ENCODE results near the gene GPC1. TPM values are rescaled to one million over a fixed set of nuclear protein-coding genes. Genes with fewer than 3 reads are reported as not detected.
"Not testable (repeated sequence)": the region's sequence is repeated elsewhere in the genome, so short reads cannot be mapped to it uniquely, and the experiment has no call there.

GPC1 gene
- total RNA-seq, 3 donors from 2014 or later, result 12.4 to 29.2 (median 15.4) TPM

DNA sequence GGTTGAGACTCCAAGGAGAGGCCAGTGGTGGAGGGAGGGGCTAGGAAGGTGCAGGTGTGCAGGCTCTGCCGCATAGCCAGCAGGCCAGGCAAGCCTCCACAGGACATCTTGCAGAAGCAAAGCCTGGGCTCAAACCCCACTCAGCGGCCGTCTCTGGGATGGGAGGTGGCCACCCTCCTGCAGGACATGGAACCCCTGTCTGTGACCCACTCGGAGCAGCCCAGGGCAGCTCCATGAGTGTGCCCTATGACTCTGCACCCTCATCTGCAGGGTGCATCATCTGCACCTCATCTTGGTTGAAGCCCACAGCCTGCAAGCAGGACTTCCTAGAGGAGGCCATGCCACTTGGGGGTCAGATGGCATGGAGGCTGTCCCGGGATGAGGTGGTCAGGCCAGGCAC, 46.3 kb downstream of the GPC1 start:
- no peak for ATAC-seq
- Histone ChIP-seq H3K4me3 (no peak overlapping the region), H3K36me3 (ENCODE audit: low read depth) (no peaks in the 10 kb centered on the region), H3K4me1 (ENCODE audit: low read depth) (no peaks in the 10 kb centered on the region), H3K9me3 (peaks cover 6% of the 10 kb centered on the region)
- TF ChIP-seq, protein P1, sequence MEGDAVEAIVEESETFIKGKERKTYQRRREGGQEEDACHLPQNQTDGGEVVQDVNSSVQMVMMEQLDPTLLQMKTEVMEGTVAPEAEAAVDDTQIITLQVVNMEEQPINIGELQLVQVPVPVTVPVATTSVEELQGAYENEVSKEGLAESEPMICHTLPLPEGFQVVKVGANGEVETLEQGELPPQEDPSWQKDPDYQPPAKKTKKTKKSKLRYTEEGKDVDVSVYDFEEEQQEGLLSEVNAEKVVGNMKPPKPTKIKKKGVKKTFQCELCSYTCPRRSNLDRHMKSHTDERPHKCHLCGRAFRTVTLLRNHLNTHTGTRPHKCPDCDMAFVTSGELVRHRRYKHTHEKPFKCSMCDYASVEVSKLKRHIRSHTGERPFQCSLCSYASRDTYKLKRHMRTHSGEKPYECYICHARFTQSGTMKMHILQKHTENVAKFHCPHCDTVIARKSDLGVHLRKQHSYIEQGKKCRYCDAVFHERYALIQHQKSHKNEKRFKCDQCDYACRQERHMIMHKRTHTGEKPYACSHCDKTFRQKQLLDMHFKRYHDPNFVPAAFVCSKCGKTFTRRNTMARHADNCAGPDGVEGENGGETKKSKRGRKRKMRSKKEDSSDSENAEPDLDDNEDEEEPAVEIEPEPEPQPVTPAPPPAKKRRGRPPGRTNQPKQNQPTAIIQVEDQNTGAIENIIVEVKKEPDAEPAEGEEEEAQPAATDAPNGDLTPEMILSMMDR (IDR thresholded peaks at IDR 0.05), result no peak
- intact Hi-C loops (cut with DNase I, micrococcal nuclease), result no loop called here
- no peak for DNase-seq

DNA sequence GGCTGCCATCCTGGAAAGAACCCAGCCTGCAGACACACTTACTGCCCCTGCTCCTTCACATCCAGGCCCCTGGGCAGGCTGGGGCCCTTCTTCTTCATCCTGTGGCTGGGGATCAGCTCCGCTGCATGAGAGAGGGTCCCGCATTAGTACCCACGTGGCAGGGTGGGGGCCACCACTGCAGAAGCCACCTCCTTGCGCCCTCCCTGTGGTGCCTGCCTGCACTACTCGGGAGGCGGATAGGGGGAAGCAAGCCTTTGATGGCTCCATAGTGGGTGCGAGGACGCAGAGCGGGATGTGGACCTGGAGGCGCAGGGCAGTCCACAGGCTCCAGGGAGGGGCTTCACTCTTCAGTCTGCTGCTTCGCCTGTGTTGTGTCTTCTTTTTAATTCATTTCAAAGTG, 46.7 kb downstream of the GPC1 start:
- TF ChIP-seq, protein P1 (IDR thresholded peaks at IDR 0.05), result no peak
- Histone ChIP-seq H3K9me3 (peaks cover 10% of the 10 kb centered on the region), H3K36me3 (ENCODE audit: low read depth) (no peaks in the 10 kb centered on the region), H3K4me3 (no peak overlapping the region), H3K4me1 (ENCODE audit: low read depth) (no peaks in the 10 kb centered on the region)
- DNase-seq (no peak), ATAC-seq (no peak)
- intact Hi-C loops (cut with DNase I, micrococcal nuclease), result no loop called here

DNA sequence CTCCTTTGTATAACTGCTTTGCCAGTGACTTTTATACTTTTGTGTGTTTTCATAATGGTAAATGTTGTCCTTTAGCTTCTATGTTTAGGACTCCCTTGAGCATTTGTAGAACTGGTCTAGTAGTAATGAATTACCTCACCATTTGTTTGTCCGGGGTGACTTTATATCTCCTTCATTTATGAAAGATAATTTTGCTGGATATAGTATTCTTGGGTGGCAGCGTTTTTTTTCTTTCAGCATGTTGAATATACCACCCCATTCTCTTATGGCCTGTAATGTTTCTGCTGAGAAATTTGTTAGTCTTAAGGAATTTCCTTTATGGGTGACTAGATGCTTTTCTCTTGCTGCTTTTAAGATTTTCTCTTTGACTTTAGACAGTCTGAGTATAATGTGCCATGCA, 56.0 kb downstream of the GPC1 start:
- peaks cover 59% of the 10 kb centered on the region for H3K9me3 ChIP-seq
- intact Hi-C loops (cut with DNase I, micrococcal nuclease), result no loop called here
- H3K4me1 ChIP-seq (ENCODE audit: low read depth), result no peaks in the 10 kb centered on the region
- DNase-seq (no peak), ATAC-seq (no peak)
- H3K4me3 ChIP-seq, result no peak overlapping the region
- no peaks in the 10 kb centered on the region for H3K36me3 ChIP-seq (ENCODE audit: low read depth)
- TF ChIP-seq, protein P1 (IDR thresholded peaks at IDR 0.05), result no peak

DNA sequence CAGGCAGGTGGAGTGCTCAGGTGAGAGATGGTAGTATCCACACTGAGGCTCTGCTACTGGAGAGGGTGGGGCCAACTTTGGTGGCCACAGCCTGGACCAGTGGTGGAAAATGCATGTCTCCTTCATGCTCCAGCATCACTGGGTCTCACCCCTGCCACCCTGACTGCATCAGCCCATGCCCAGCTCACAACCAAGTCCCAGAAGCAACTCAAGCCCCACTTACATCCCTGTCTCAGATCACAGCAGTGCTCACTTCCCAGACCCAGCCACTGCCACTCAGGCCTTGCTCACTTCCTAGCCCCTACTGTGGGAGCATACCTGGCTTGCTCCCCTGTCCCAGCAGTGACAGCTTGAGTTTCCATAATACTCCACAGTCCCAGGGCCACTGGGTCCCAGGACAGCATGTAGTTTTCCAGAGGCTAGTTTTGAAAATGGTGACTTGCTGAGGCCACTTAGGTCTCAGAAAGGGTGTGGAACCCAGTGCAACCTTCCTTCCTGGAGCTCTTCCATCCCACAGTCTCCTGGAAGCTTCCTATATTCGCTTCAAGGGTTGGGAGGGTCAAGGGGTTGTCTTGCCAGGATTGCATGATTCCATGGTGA, 58.8 kb downstream of the GPC1 start:
- peaks cover 36% of the 10 kb centered on the region for H3K9me3 ChIP-seq
- ATAC-seq, result no peak
- no peak for DNase-seq
- H3K36me3 ChIP-seq (ENCODE audit: low read depth), result no peaks in the 10 kb centered on the region
- no peak overlapping the region for H3K4me3 ChIP-seq
- TF ChIP-seq, protein P1 (IDR thresholded peaks at IDR 0.05), result no peak
- intact Hi-C loops (cut with DNase I, micrococcal nuclease), result no loop called here
- H3K4me1 ChIP-seq (ENCODE audit: low read depth), result no peaks in the 10 kb centered on the region

DNA sequence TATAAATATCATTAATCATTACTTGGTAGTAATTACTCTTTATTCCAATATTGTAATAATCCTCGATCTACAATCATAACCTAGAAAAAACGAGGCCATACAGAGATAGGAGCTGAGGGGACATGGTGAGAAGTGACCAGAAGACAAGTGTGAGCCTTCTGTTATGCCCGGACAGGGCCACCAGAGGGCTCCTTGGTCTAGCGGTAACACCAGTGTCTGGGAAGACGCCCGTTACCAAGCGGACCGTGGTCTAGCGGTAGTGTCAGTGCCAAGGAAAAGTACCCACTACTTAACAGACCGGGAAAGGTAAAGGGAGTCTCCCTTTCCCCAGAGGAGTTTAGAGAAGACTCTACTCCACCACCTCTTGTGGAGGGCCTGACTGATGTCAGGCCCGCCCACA, 59.5 kb downstream of the GPC1 start:
- H3K36me3 ChIP-seq (ENCODE audit: low read depth); intact Hi-C loops (cut with DNase I, micrococcal nuclease); DNase-seq; H3K4me3 ChIP-seq; ATAC-seq; H3K4me1 ChIP-seq (ENCODE audit: low read depth): not testable (repeated sequence)
- peaks cover 29% of the 10 kb centered on the region for H3K9me3 ChIP-seq

DNA sequence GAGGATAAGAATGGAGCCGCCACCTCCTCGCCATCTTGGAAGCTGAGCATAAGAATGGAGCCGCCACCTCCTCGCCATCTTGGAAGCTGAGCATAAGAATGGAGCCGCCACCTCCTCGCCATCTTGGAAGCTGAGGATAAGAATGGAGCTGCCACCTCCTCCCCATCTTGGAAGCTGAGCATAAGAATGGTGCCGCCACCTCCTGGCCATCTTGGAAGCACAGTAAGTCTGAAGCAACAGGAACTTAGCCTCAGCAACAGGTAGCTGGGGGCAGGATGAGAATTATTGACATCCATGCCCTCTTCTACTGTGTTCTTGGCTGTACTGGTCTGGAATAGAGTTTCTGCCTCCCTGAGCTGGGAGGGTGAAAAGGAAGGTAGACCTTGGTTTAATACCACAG, 61.6 kb downstream of the GPC1 start:
- intact Hi-C loops (cut with DNase I, micrococcal nuclease); H3K36me3 ChIP-seq (ENCODE audit: low read depth); H3K4me3 ChIP-seq; DNase-seq; ATAC-seq; H3K4me1 ChIP-seq (ENCODE audit: low read depth): not testable (repeated sequence)
- H3K9me3 ChIP-seq, result peaks cover 11% of the 10 kb centered on the region

Measured in mucosa of descending colon (tissue), 3 donors.